Mammary epithelial cell (primary cell): ENCODE measurements around the gene FBXO8.

Experiments
- EZH2 ChIP-seq: IDR thresholded peaks from 2 replicates; pipeline ENCODE4 v1.6.1; 2012; ENCODE audit warnings: low read length, inconsistent platforms, borderline replicate concordance
- TF ChIP-seq, protein P1 (sequence below), 2 donors: IDR thresholded peaks in 1 of 2; conservative IDR thresholded peaks in 1 of 2; 2 replicates each; pipeline ENCODE4 v1.5.1; 2011 to 2012; ENCODE audit warnings: inconsistent platforms in 2 of 2, low read length in 2 of 2, mild to moderate bottlenecking in 2 of 2, control low read depth in 1 of 2, low read depth in 1 of 2; ENCODE audit not compliant: insufficient read depth in 1 of 2; ENCODE audit errors: extremely low read depth in 1 of 2

DNA sequence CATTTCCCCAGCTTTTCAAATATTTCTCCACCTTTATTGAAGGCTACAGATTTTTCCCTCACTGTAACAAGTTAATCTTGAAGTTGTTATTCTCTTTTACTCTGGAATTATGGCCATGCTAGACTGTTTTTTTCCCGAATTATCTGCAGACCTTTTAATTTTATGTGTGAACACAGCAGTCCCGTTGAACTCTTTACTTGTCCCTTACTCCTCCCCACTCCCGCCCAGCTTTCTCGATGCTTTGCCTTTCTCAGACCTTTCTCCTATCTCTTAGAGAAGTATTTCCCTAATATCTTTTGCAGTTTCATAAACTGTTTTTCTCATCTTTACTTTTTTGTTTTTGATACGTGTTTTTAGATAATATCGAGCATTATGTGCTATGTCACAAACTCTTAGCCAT, 1.0 kb upstream of the FBXO8 start:
- TF ChIP-seq, protein P1, sequence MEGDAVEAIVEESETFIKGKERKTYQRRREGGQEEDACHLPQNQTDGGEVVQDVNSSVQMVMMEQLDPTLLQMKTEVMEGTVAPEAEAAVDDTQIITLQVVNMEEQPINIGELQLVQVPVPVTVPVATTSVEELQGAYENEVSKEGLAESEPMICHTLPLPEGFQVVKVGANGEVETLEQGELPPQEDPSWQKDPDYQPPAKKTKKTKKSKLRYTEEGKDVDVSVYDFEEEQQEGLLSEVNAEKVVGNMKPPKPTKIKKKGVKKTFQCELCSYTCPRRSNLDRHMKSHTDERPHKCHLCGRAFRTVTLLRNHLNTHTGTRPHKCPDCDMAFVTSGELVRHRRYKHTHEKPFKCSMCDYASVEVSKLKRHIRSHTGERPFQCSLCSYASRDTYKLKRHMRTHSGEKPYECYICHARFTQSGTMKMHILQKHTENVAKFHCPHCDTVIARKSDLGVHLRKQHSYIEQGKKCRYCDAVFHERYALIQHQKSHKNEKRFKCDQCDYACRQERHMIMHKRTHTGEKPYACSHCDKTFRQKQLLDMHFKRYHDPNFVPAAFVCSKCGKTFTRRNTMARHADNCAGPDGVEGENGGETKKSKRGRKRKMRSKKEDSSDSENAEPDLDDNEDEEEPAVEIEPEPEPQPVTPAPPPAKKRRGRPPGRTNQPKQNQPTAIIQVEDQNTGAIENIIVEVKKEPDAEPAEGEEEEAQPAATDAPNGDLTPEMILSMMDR (conservative IDR thresholded peaks at IDR 0.05 in 1 of 2, IDR thresholded peaks at IDR 0.05 in 1 of 2; ENCODE audit: extremely low read depth in 1 of 2, insufficient read depth in 1 of 2, low read depth in 1 of 2, low read length in 2 of 2): no peak
- TF ChIP-seq EZH2: no peak
